HepG2 (cell line): ENCODE data around the gene CNNM2. TPM values are rescaled to one million over a fixed set of nuclear protein-coding genes. Genes with fewer than 3 reads are reported as not detected.

Experiments
- AHDC1 ChIP-seq: sonication (generic); formaldehyde crosslinking; IDR thresholded peaks from 2 replicates; pipeline ENCODE4 v1.5.1; 2020; ENCODE audit warnings: mild to moderate bottlenecking, missing genetic modification reagents, borderline replicate concordance
- CEBPB ChIP-seq: IDR thresholded peaks from 2 replicates; pipeline ENCODE4 v1.6.1; 2011; ENCODE audit warnings: low read depth, low read length, improper control_type of control experiment, borderline replicate concordance
- CHCHD3 ChIP-seq: sonication (generic); formaldehyde crosslinking; IDR thresholded peaks from 2 replicates; pipeline ENCODE4 v1.8.0; 2022; ENCODE audit warnings: mild to moderate bottlenecking, missing genetic modification reagents, moderate library complexity
- FIP1L1 ChIP-seq: fragments of 200-400 bp; formaldehyde crosslinking; IDR thresholded peaks from 2 replicates; pipeline ENCODE4 v1.6.1; 2018; ENCODE audit warnings: low read depth, mild to moderate bottlenecking, low read length, moderate library complexity, borderline replicate concordance; ENCODE audit not compliant: insufficient read depth
- KDM2A ChIP-seq: sonication (generic); formaldehyde crosslinking; IDR thresholded peaks from 2 replicates; pipeline ENCODE4 v1.4.0; 2020; ENCODE audit warnings: low read depth, missing genetic modification reagents, borderline replicate concordance
- RXRB ChIP-seq: IDR thresholded peaks from 2 replicates; pipeline ENCODE4 v1.6.1; 2016; ENCODE audit warnings: borderline replicate concordance, missing genetic modification reagents, missing compliant biosample characterization
- ZNF607 ChIP-seq: sonication (generic); formaldehyde crosslinking; IDR thresholded peaks from 2 replicates; pipeline ENCODE4 v1.5.1; 2020; ENCODE audit warnings: missing genetic modification reagents, mild to moderate bottlenecking, borderline replicate concordance
- ZNF609 ChIP-seq: sonication (generic); formaldehyde crosslinking; IDR thresholded peaks from 2 replicates; pipeline ENCODE4 v1.4.0; 2020; ENCODE audit warnings: mild to moderate bottlenecking, missing genetic modification reagents, borderline replicate concordance
- ZNF639 ChIP-seq: conservative IDR thresholded peaks from 2 replicates; pipeline ENCODE4 v1.6.1; 2018; ENCODE audit warnings: missing genetic modification reagents
- ZNF780A ChIP-seq: sonication (generic); formaldehyde crosslinking; IDR thresholded peaks from 2 replicates; pipeline ENCODE4 v1.8.0; 2022; ENCODE audit warnings: mild to moderate bottlenecking, missing genetic modification reagents, moderate library complexity
- ZNF784 ChIP-seq: sonication (generic); formaldehyde crosslinking; IDR thresholded peaks from 2 replicates; pipeline ENCODE4 v1.5.1; 2020; ENCODE audit warnings: missing genetic modification reagents, mild to moderate bottlenecking, borderline replicate concordance
- polyA plus RNA-seq, 8 experiments: library from polyadenylated mRNA; depleted of rRNA in 3 of 8; stranded (reverse) in 7 of 8; unstranded in 1 of 8; fragments of >200 nt; fragmentation: Illumina TruSeq in 4 of 8; extraction: Trizol in 4 of 8; gene quantifications; 2 replicates each; pipeline versions ENCODE4 v1.2.1 to v1.2.3, GENCODE V29; 2011 to 2016; ENCODE audit warnings: low read depth in 4 of 8, missing spikeins in 1 of 8, mixed read lengths in 1 of 8; ENCODE audit not compliant: insufficient read depth in 1 of 8
- total RNA-seq, 5 experiments: library from RNA; depleted of rRNA; stranded (reverse); fragments of >200 nt; fragmentation: Illumina TruSeq; extraction: Trizol; gene quantifications; 2 replicates each; pipeline ENCODE4 v1.2.3, GENCODE V29; 2016; ENCODE audit warnings: low read depth in 1 of 5
- TF ChIP-seq, protein P1 (sequence below): sonication (generic); formaldehyde crosslinking; IDR thresholded peaks from 2 replicates; pipeline ENCODE4 v1.4.0; 2020; ENCODE audit warnings: missing genetic modification reagents, borderline replicate concordance

CNNM2 gene
- total and polyA plus RNA-seq, 2 of the 13 experiments (the other 11 are each of a cell fraction or from before 2014, with no cell fraction given), result 7.1 to 9.0 TPM

DNA sequence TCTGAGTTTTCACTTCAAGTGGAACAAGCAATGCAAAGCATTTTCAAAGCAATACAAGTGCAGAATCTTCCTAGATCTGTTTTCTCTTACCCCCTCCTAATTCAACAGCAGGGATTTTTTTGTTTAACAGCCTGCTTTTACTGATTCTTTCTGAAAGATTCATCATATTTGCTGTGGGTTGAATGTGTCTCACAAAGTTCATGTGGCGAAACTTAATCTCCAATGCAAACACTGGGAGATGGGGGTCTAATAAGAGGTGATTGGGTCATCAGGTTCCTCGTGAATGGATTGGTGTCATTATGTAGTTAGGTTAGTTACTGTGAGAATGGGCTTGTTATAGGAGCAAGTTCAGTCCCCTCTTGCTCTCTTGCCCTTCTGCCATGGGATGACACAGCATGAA lies 107.6 kb downstream of the CNNM2 start (continued):
- TF ChIP-seq AHDC1 (CRISPR knock-in tag), result peak; percentile 54; the same call in 1 of the 2 replicates
- TF ChIP-seq, protein P1, sequence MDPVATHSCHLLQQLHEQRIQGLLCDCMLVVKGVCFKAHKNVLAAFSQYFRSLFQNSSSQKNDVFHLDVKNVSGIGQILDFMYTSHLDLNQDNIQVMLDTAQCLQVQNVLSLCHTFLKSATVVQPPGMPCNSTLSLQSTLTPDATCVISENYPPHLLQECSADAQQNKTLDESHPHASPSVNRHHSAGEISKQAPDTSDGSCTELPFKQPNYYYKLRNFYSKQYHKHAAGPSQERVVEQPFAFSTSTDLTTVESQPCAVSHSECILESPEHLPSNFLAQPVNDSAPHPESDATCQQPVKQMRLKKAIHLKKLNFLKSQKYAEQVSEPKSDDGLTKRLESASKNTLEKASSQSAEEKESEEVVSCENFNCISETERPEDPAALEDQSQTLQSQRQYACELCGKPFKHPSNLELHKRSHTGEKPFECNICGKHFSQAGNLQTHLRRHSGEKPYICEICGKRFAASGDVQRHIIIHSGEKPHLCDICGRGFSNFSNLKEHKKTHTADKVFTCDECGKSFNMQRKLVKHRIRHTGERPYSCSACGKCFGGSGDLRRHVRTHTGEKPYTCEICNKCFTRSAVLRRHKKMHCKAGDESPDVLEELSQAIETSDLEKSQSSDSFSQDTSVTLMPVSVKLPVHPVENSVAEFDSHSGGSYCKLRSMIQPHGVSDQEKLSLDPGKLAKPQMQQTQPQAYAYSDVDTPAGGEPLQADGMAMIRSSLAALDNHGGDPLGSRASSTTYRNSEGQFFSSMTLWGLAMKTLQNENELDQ (CRISPR knock-in tag), result no peak
- TF ChIP-seq CHCHD3 (CRISPR knock-in tag), result no peak
- TF ChIP-seq ZNF784 (CRISPR knock-in tag), result no peak
- peak; percentile 7; the same call in 1 of the 2 replicates for TF ChIP-seq RXRB (CRISPR knock-in tag)
- TF ChIP-seq FIP1L1, result no peak
- peak; percentile 67; the same call in 1 of the 2 replicates for TF ChIP-seq ZNF609 (CRISPR knock-in tag)
- no peak for TF ChIP-seq ZNF780A (CRISPR knock-in tag)
- TF ChIP-seq ZNF639 (CRISPR knock-in tag), result no peak
- TF ChIP-seq ZNF607 (CRISPR knock-in tag), result no peak
- TF ChIP-seq CEBPB, result peak; percentile 73
- no peak for TF ChIP-seq KDM2A (CRISPR knock-in tag)
